ENCODE measurements around the gene KICS2. TPM values are rescaled to one million over a fixed set of nuclear protein-coding genes. Genes with fewer than 3 reads are reported as not detected.

Gene KICS2
- total RNA-seq, 6 experiments from 2014 or later = 3.7 to 5.8 (median 5.0) TPM

DNA sequence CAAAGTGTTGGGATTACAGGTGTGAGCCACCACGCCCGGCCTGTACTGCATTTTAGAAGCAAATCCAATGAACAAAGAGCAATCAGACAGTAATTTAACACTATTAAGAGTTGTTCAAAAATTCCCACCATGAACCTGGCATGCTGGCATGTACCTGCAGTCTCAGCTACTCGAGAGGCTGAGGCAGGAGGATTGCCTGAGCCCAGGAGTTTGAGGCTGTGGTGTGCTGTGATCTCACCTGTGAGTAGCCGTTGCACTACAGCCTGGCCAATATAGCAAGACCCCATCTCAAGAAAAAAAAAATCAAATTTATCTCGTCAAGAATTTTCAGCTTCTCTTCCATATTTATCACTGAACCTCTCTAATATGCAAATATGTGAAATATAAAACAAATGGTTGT, 39.7 kb upstream of the KICS2 start:
- H3K9me3 Mint-ChIP-seq = no peaks in the 10 kb centered on the region
- no peak for TF ChIP-seq CTCF (IDR thresholded peaks at IDR 0.05)
- DNase-seq = no peak
- no peaks in the 10 kb centered on the region for H3K36me3 Mint-ChIP-seq (ENCODE audit: low read depth)
- H3K4me1 Mint-ChIP-seq (ENCODE audit: low read depth) = peaks cover 7% of the 10 kb centered on the region; the same call in 1 of the 2 replicates
- H3K27ac Mint-ChIP-seq = no peak overlapping the region
- H3K4me3 Mint-ChIP-seq = no peak overlapping the region
- no peaks in the 10 kb centered on the region for H3K27me3 Mint-ChIP-seq (ENCODE audit: insufficient read depth)

- Mint-ChIP-seq H3K27ac (no peak overlapping the region), H3K9me3 (no peaks in the 10 kb centered on the region), H3K27me3 (ENCODE audit: insufficient read depth) (no peaks in the 10 kb centered on the region), H3K4me1 (ENCODE audit: low read depth) (peaks cover 15% of the 10 kb centered on the region; the same call in 1 of the 2 replicates), H3K36me3 (ENCODE audit: low read depth) (no peaks in the 10 kb centered on the region), H3K4me3 (no peak overlapping the region)
- no peak for TF ChIP-seq CTCF (IDR thresholded peaks at IDR 0.05)
- DNase-seq = no peak
Observed at GRCh38 chr12:64258576-64258975, 36.5 kb upstream of the KICS2 start.

- Mint-ChIP-seq H3K36me3 (ENCODE audit: low read depth) (no peaks in the 10 kb centered on the region), H3K4me1 (ENCODE audit: low read depth) (peaks cover 29% of the 10 kb centered on the region), H3K9me3 (no peaks in the 10 kb centered on the region), H3K4me3 (no peak overlapping the region), H3K27ac (no peak overlapping the region), H3K27me3 (ENCODE audit: insufficient read depth) (no peaks in the 10 kb centered on the region)
- peak; percentile 91 for TF ChIP-seq CTCF (IDR thresholded peaks at IDR 0.05)
- peak; percentile 54 for DNase-seq
Observed at GRCh38 chr12:64256166-64256800, 34.2 kb upstream of the KICS2 start.

- no peak for DNase-seq
- H3K4me3 Mint-ChIP-seq = no peak overlapping the region
Observed at GRCh38 chr12:64255249-64255648, 33.2 kb upstream of the KICS2 start.

GRCh38 chr12:64253356-64253755, 31.3 kb upstream of the KICS2 start:
- Mint-ChIP-seq H3K27me3 (ENCODE audit: insufficient read depth) (no peaks in the 10 kb centered on the region), H3K4me1 (ENCODE audit: low read depth) (peaks cover 34% of the 10 kb centered on the region), H3K4me3 (no peak overlapping the region), H3K36me3 (ENCODE audit: low read depth) (no peaks in the 10 kb centered on the region), H3K9me3 (no peaks in the 10 kb centered on the region), H3K27ac (no peak overlapping the region; the same call in 1 of the 2 replicates)
- no peak for DNase-seq
- TF ChIP-seq CTCF (IDR thresholded peaks at IDR 0.05) = no peak

More at GRCh38 chr12:64255249-64255648, 33.2 kb upstream of the KICS2 start:
- TF ChIP-seq CTCF (IDR thresholded peaks at IDR 0.05) = no peak
- Mint-ChIP-seq H3K27me3 (ENCODE audit: insufficient read depth) (no peaks in the 10 kb centered on the region), H3K36me3 (ENCODE audit: low read depth) (no peaks in the 10 kb centered on the region), H3K9me3 (no peaks in the 10 kb centered on the region), H3K27ac (no peak overlapping the region), H3K4me1 (ENCODE audit: low read depth) (peaks cover 29% of the 10 kb centered on the region)
